ENCODE measurements around the gene SAMD3.
"Not testable (repeated sequence)": the region's sequence is repeated elsewhere in the genome, so short reads cannot be mapped to it uniquely, and the experiment has no call there.

The SAMD3 gene

DNA sequence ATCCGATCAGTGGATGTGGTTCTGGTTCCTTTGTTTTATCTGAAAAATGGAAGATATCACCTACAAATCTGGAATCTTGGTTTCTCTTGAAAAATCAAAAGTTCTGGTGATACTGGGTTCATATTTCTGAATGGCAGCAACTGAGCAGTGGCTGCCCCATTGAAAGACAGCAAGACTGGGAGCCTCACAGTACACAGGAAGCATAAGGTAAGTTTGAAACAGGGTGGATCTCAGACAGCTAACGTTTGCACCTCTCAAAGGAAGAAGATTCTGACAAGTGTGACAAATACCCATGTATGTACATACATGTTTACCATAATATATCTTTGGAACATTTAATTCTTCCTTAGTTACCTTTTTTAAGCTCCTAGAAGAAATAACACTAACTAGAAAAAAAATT, at the start of gene SAMD3:
Gene SAMD3 (minus strand): TSS at position 177 of the 400 bp plus-strand sequence. CDS start 7,678 bp downstream, outside the sequence.
- no peak for DNase-seq

GRCh38 chr6:130269969-130270635, 47.4 kb upstream of the SAMD3 start:
- no peak for DNase-seq

GRCh38 chr6:130265553-130265952, 42.8 kb upstream of the SAMD3 start:
- DNase-seq: not testable (repeated sequence)

GRCh38 chr6:130262008-130262407, 39.3 kb upstream of the SAMD3 start:
- no peak for DNase-seq

- not testable (repeated sequence) for DNase-seq
These were observed 38.8 kb upstream of the SAMD3 start for GRCh38 chr6:130261558-130261957.

GRCh38 chr6:130260614-130261241, 38.0 kb upstream of the SAMD3 start:
- DNase-seq: not testable (repeated sequence)

DNA sequence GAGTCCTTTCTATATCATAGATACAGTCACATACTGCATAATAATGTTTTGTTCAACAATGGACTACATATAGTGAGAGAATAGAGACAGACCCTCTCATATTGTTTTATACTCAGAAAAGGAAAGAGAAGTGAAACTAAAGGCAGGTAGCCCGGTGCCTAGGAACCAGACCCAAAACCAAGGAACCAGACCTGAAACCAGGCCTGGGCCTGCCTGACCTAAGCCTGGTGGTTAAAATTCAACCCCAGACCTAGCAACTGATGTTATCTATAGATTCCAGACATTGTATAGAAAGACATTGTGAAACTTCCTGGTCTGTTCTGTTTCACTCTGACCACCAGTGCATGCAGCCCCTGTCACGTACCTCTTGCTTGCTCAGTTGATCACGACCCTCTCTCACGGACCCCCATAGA, 37.3 kb upstream of the SAMD3 start:
- DNase-seq: not testable (repeated sequence)

DNA sequence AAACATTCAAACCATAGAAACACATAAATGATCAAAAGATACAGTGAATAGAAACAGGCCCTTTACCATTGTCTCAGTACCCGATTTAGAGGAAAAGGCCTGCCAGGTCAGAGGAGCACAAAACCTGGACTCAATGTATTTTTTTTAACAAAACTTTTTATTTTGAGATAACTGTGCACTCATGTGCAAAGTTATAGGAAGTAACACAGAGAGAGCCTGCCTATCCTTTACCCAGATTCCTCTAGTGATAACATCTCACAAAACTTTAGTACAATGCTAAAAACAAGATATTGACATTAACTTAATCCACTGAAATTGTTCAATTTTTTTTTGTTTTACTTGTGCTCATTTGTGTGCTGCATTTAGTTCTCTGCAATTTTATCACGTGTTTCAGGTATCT, 36.8 kb upstream of the SAMD3 start:
- DNase-seq: no peak

GRCh38 chr6:130259140-130259539, 36.4 kb upstream of the SAMD3 start:
- DNase-seq: no peak

DNA sequence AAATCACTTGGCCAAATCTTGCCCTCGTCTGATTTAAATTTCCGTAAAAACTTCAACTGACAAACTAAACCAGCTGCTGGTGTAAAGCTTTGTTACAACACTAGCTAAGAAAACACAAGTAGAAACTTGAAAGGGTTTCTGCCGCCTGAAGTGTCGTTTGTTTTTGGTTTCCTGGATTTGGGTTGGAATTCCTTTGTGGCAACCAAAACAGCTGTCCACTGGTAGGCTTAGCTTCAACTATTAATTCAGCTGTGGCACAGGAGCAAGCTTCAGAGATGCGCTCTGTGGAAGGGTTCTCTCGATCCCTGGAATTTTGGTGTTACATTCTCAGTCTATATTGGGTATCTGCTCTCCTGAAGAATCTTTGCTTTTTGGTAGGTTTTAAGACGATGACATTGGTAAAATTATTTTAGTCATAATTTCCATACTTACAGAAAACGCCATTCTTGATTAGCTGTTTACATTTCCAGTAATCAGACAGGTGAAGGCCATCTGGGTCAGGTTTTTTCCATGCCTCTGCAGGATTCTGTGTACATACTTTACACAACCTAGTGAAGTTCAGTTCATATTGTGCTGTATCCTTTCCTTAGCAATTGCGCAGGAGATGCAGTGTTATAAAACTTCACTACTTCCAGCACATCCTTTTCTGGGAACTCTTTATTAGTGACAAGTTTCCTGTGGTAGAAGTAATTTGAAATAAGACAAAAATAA, 29.9 kb upstream of the SAMD3 start:
- DNase-seq: no peak

DNA sequence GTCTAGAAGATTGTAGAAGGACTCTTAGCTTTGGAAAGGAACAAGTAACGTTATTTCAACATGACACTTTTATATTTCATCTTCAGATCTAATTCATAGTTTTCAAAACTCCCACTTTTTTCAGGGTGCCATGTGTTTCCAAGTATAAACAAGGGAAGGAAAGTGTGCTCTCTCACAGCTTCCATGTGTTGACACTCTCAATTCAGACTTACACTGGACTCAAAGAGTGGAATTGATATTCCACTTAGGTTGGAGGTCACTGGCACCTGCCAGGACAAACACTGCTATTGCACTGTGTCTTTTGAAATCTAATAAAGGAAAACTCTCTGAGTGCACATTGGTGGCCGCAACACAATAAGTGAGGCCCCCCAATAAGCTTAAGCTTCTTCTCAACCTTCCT, 22.5 kb upstream of the SAMD3 start:
- DNase-seq: no peak

DNA sequence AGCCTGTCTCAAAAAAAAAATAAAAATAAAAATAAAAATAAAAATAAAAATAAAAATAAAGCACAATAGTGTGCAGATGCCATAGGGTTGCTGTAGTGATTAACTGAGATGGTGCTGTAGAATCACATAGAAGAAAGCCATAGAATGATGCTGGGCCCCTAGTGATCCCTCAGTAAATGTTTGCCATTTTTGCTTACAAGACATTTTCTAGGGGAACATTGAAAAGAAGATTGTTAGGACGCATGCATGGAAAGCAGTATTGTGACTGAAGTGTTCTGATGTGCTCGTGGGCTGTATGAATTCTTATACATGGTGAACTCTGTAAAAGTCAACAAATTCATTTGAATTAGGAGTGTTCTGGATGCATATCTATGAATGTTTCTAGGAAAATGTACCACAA, 22.0 kb upstream of the SAMD3 start:
- no peak for DNase-seq

GRCh38 chr6:130240232-130240631, 17.5 kb upstream of the SAMD3 start:
- DNase-seq: peak; percentile 55

DNA sequence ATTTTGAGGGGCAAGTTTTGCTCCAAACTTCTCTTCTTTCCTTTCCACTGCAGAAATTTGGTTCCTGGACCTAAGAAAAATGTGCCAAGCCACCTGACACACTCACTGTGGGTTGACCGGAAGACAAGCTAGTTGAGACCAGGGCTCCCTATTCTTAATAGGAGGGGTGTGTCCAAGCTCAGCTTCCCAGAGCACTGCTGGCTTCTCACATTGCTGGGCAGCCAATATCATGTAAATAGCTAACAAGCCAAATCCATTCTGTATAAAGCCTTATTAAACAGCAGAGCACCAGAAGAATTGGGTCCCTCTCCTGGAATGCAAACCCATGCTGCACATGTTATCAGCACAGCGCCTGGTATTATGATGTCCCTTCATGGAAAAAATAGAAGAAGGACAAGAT, 17.0 kb upstream of the SAMD3 start:
- DNase-seq: no peak

DNA sequence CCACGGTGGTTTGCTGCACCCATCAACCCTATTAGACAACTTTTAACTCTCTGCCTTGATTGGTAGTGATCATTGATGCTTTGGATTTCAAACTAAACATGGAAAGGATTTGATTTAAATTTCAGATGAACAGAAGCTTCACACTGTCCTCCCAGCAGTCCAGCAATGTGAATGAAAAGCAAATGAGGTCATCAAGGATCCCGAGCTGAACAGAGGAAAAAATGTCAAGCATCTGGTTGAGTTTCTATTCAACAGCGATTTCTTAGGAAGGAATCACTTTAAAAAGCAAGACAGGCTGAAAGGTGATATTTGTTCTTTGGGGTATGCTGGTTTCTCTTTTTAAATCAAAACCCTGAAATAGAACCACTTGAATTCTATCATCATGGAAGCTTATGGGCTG, 10.6 kb upstream of the SAMD3 start:
- no peak for DNase-seq

GRCh38 chr6:130230531-130230930, 7.8 kb upstream of the SAMD3 start:
- not testable (repeated sequence) for DNase-seq

DNA sequence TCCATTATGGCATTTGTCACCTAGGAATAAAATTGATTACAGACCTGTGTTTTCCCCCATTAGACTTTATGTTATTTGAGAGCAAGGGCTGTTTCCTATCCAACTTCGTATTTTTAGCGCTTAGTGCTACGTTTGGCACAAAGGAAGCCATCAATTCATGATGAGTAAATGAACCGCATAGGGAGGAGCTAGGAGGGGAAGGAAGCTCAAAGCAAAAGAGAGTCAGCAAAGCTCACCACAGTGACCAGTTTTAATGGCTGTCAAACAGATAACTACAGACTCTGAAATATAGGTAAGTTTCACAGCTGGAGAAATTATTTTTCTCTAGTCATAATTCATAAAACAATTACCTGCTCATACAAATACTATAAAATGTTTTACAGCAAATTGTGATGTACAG, 6.9 kb upstream of the SAMD3 start:
- DNase-seq: no peak

DNA sequence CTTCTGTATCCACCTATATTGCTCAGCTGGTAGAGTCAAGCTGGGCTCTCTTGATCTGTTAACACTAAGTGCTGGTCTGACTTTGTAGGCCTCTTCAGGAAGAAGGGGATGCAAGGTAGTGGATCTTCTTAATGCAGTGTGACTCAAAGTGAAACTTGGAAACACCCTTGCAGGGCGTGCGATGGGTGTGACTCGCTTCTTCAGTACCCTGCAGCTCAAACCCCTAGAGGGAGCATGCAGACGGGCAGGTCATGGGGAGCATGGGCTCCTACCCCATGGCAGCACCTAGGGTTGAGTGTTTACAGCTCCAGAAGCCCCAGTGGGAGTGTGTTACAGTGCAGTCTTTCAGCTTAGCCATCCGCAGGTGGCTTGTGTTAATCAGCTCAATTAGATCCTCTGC, 757 bp upstream of the SAMD3 start:
- DNase-seq: peak; percentile 7

DNA sequence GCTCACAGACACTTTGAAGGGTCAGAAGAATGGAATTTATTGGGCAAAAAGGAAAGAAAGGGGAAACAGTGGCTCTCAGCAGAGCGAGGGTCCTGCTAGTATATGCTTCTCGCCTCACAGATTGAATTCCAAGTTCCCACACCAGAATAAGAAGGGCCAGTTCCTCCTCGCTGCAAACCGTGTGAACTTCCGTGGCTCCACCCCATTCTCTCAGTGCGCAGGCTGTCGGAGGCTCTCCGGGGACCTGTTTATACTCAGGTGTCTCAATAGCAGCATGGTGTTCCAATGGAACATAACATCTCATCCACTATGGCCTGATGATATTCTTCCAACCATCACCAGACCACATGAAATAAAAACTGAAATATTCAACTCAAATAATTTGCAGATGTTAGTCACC, 4.6 kb downstream of the SAMD3 start:
- DNase-seq: no peak

GRCh38 chr6:130216620-130217019, 6.1 kb downstream of the SAMD3 start:
- no peak for DNase-seq

- DNase-seq: no peak
These were observed 7.2 kb downstream of the SAMD3 start for GRCh38 chr6:130215526-130215925.

- no peak for DNase-seq
These were observed 10.4 kb downstream of the SAMD3 start for GRCh38 chr6:130212215-130212874.

- DNase-seq: no peak
These were observed 11.1 kb downstream of the SAMD3 start for GRCh38 chr6:130211691-130212090.
